Right ventricle myocardium inferior (tissue), 1 donor: ENCODE measurements around the gene FAF2. TPM values are rescaled to one million over a fixed set of nuclear protein-coding genes. Genes with fewer than 3 reads are reported as not detected.

Experiments used
- ATAC-seq: fragments of 200-7000 bp; cut with Tn5 transposase; one replicate; pipeline ENCODE4 v1.9.1; 2020; ENCODE audit warnings: mild to moderate bottlenecking, moderate library complexity
- DNase-seq: peaks from one replicate; pipeline ENCODE4 v3.0.0; 2021; ENCODE audit errors: missing footprints
- intact Hi-C: fragments of 100-400 bp; cut with DNase I; formaldehyde crosslinking; loops from one replicate; pipeline ENCODE4 v1.11.0; 2022
- total RNA-seq: library from RNA; stranded (reverse); fragmentation: NEBNext Ultra II Directional; extraction: Animal tissue kit (Norgen Biotek cat#: 25700); gene quantifications from one replicate; pipeline ENCODE4 v1.2.1, GENCODE V29; 2021
- donor health status: DM: no; HTN: yes; CAD: no; lungs with severe emphysema.

Gene FAF2
- total RNA-seq, 1 donor from 2014 or later, result 15.7 TPM

- DNase-seq (no peak), ATAC-seq (no peak)
- intact Hi-C loops, result no loop called here
These were observed 40.9 kb downstream of the FAF2 start for GRCh38 chr5:176489077-176489476.

- DNase-seq (no peak), ATAC-seq (no peak)
- intact Hi-C loops, result no loop called here
These were observed 42.1 kb downstream of the FAF2 start for GRCh38 chr5:176490301-176490700.

- ATAC-seq (no peak), DNase-seq (no peak)
- intact Hi-C loops, result no loop called here
These were observed 42.9 kb downstream of the FAF2 start for GRCh38 chr5:176491101-176491502.

- DNase-seq (no peak), ATAC-seq (no peak)
- intact Hi-C loops, result no loop called here
These were observed 43.7 kb downstream of the FAF2 start for GRCh38 chr5:176491901-176492300.

GRCh38 chr5:176492431-176492830, 44.2 kb downstream of the FAF2 start:
- DNase-seq (no peak), ATAC-seq (no peak)
- intact Hi-C loops, result no loop called here

GRCh38 chr5:176497852-176498251, 49.7 kb downstream of the FAF2 start:
- no peak for ATAC-seq
- no peak for DNase-seq
- intact Hi-C loops, result no loop called here

GRCh38 chr5:176499273-176499672, 51.1 kb downstream of the FAF2 start:
- no peak for DNase-seq
- ATAC-seq, result no peak
- intact Hi-C loops, result no loop called here

- intact Hi-C loops, result no loop called here
- no peak for ATAC-seq
- DNase-seq, result no peak
These were observed 52.3 kb downstream of the FAF2 start for GRCh38 chr5:176500511-176500910.

GRCh38 chr5:176501333-176501732, 53.1 kb downstream of the FAF2 start:
- DNase-seq, result no peak
- ATAC-seq, result no peak
- intact Hi-C loops, result no loop called here

GRCh38 chr5:176503496-176503895, 55.3 kb downstream of the FAF2 start:
- ATAC-seq (no peak), DNase-seq (no peak)
- intact Hi-C loops, result no loop called here

GRCh38 chr5:176507911-176508310, 59.7 kb downstream of the FAF2 start:
- no peak for ATAC-seq
- DNase-seq, result no peak
- intact Hi-C loops, result no loop called here

- intact Hi-C loops, result no loop called here
- DNase-seq, result no peak
- no peak for ATAC-seq
These were observed 60.4 kb downstream of the FAF2 start for GRCh38 chr5:176508603-176509002.

GRCh38 chr5:176513788-176514187, 65.6 kb downstream of the FAF2 start:
- intact Hi-C loops, result no loop called here

GRCh38 chr5:176514244-176514950, 66.2 kb downstream of the FAF2 start:
- ATAC-seq, result no peak
- intact Hi-C loops, result no loop called here
- DNase-seq, result no peak

More at GRCh38 chr5:176513788-176514187, 65.6 kb downstream of the FAF2 start:
- DNase-seq (no peak), ATAC-seq (no peak)

- no peak for ATAC-seq
- intact Hi-C loops, result no loop called here
- no peak for DNase-seq
These were observed 67.2 kb downstream of the FAF2 start for GRCh38 chr5:176515396-176515795.

- ATAC-seq, result no peak
- no peak for DNase-seq
- intact Hi-C loops, result no loop called here
These were observed 69.0 kb downstream of the FAF2 start for GRCh38 chr5:176517053-176517661.

GRCh38 chr5:176519810-176520720, 71.9 kb downstream of the FAF2 start:
- ATAC-seq, result no peak
- intact Hi-C loops, result no loop called here
- no peak for DNase-seq

GRCh38 chr5:176521286-176521685, 73.1 kb downstream of the FAF2 start:
- ATAC-seq, result no peak

GRCh38 chr5:176521699-176522263, 73.6 kb downstream of the FAF2 start:
- ATAC-seq, result no peak
- peak; percentile 64 for DNase-seq
- intact Hi-C loops, result no loop called here

More at GRCh38 chr5:176521286-176521685, 73.1 kb downstream of the FAF2 start:
- no peak for DNase-seq
- intact Hi-C loops, result no loop called here
